ENCODE measurements around the gene OXSM.

The OXSM gene

GRCh38 chr3:25789596-25790556, at the start of gene OXSM:
Gene OXSM (plus strand): TSS chr3:25790090. CDS start chr3:25791021, 931 bp downstream.
- no peak for TF ChIP-seq CTCF (conservative IDR thresholded peaks at IDR 0.05; ENCODE audit: low read depth, low read length)
- H3K9ac ChIP-seq: peak within 1 kb of the TSS; percentile 70
- no peak within 1 kb of the TSS for H3K4me3 ChIP-seq (IDR thresholded peaks at IDR 0.05; ENCODE audit: insufficient read depth, low read depth, low read length)
- peaks cover 15% of the 10 kb centered on the region; the same call in 1 of the 2 replicates for H3K79me2 ChIP-seq (ENCODE audit: insufficient read depth, low read depth)
- peaks cover 36% of the 10 kb centered on the region for H3K4me1 ChIP-seq (ENCODE audit: low read depth, poor library complexity, severe bottlenecking)
- no peaks in the 10 kb centered on the region for H4K20me1 ChIP-seq (ENCODE audit: insufficient read depth)
- H3K4me2 ChIP-seq: peak within 1 kb of the TSS; percentile 97
- no peaks in the 10 kb centered on the region for H3K36me3 ChIP-seq (ENCODE audit: insufficient read depth)
- H3K27ac ChIP-seq: peak within 1 kb of the TSS; percentile 57
- peak within 1 kb of the TSS; percentile 81; the same call in 1 of the 2 replicates for H2AFZ ChIP-seq (ENCODE audit: low read depth)
- no peaks in the 10 kb centered on the region for H3K27me3 ChIP-seq (ENCODE audit: insufficient read depth, low read depth)

GRCh38 chr3:25744470-25744869, 45.4 kb upstream of the OXSM start:
- no peak for TF ChIP-seq CTCF (conservative IDR thresholded peaks at IDR 0.05; ENCODE audit: low read depth, low read length)
- no peaks in the 10 kb centered on the region for H4K20me1 ChIP-seq (ENCODE audit: insufficient read depth)
- no peak overlapping the region for H2AFZ ChIP-seq (ENCODE audit: low read depth)
- no peak overlapping the region for H3K4me2 ChIP-seq
- no peaks in the 10 kb centered on the region for H3K27me3 ChIP-seq (ENCODE audit: insufficient read depth, low read depth)
- no peaks in the 10 kb centered on the region; the same call in 1 of the 2 replicates for H3K36me3 ChIP-seq (ENCODE audit: insufficient read depth)
- H3K27ac ChIP-seq: no peak overlapping the region
- no peaks in the 10 kb centered on the region for H3K79me2 ChIP-seq (ENCODE audit: insufficient read depth, low read depth)
- no peak overlapping the region for H3K9ac ChIP-seq
- no peak overlapping the region for H3K4me3 ChIP-seq (IDR thresholded peaks at IDR 0.05; ENCODE audit: insufficient read depth, low read depth, low read length)
- H3K4me1 ChIP-seq (ENCODE audit: low read depth, poor library complexity, severe bottlenecking): peaks cover 8% of the 10 kb centered on the region

GRCh38 chr3:25747033-25747432, 42.9 kb upstream of the OXSM start:
- no peak overlapping the region for H3K4me2 ChIP-seq
- H3K79me2 ChIP-seq (ENCODE audit: insufficient read depth, low read depth): no peaks in the 10 kb centered on the region
- no peak overlapping the region for H3K9ac ChIP-seq
- no peak overlapping the region for H3K27ac ChIP-seq
- no peaks in the 10 kb centered on the region for H3K27me3 ChIP-seq (ENCODE audit: insufficient read depth, low read depth)
- no peak for TF ChIP-seq CTCF (conservative IDR thresholded peaks at IDR 0.05; ENCODE audit: low read depth, low read length)
- H4K20me1 ChIP-seq (ENCODE audit: insufficient read depth): no peaks in the 10 kb centered on the region
- no peak overlapping the region for H3K4me3 ChIP-seq (IDR thresholded peaks at IDR 0.05; ENCODE audit: insufficient read depth, low read depth, low read length)
- H2AFZ ChIP-seq (ENCODE audit: low read depth): no peak overlapping the region
- peaks cover 8% of the 10 kb centered on the region for H3K4me1 ChIP-seq (ENCODE audit: low read depth, poor library complexity, severe bottlenecking)
- no peaks in the 10 kb centered on the region; the same call in 1 of the 2 replicates for H3K36me3 ChIP-seq (ENCODE audit: insufficient read depth)

- Histone ChIP-seq H3K4me1 (ENCODE audit: low read depth, poor library complexity, severe bottlenecking) (peaks cover 8% of the 10 kb centered on the region), H4K20me1 (ENCODE audit: insufficient read depth) (no peaks in the 10 kb centered on the region), H3K4me2 (no peak overlapping the region), H3K27ac (no peak overlapping the region), H3K9ac (no peak overlapping the region), H3K27me3 (ENCODE audit: insufficient read depth, low read depth) (no peaks in the 10 kb centered on the region), H3K79me2 (ENCODE audit: insufficient read depth, low read depth) (no peaks in the 10 kb centered on the region), H3K36me3 (ENCODE audit: insufficient read depth) (no peaks in the 10 kb centered on the region; the same call in 1 of the 2 replicates), H3K4me3 (IDR thresholded peaks at IDR 0.05; ENCODE audit: insufficient read depth, low read depth, low read length) (no peak overlapping the region), H2AFZ (ENCODE audit: low read depth) (no peak overlapping the region)
- no peak for TF ChIP-seq CTCF (conservative IDR thresholded peaks at IDR 0.05; ENCODE audit: low read depth, low read length)
These were observed 41.7 kb upstream of the OXSM start for GRCh38 chr3:25748189-25748588.

All from KMS-11 (cell line).